ENCODE data around the gene SEMA3C.

DNA sequence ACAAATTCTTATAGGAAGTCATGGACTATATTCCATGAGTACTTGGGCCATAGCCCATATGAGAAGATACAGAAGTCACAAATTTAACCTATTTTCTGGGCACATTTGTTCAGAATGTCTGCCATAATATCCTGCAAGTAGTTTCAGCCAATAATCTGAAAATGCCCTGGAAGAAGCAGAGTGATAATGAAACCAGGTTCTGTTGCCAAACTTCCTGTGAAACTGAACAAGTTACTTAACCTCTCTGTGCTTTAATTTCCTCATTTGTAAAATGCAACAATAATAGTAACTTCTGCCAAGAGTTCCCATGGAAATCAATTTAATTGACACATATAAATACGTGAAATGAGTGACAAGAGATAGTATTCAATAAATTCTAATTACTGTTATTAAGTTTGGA is 88.8 kb downstream of the SEMA3C start:
- TF ChIP-seq POLR2A (IDR thresholded peaks at IDR 0.05) (no peak), POLR2AphosphoS5 (IDR thresholded peaks at IDR 0.05) (no peak), EP300 (IDR thresholded peaks at IDR 0.05) (no peak)
- TF ChIP-seq, protein P1, sequence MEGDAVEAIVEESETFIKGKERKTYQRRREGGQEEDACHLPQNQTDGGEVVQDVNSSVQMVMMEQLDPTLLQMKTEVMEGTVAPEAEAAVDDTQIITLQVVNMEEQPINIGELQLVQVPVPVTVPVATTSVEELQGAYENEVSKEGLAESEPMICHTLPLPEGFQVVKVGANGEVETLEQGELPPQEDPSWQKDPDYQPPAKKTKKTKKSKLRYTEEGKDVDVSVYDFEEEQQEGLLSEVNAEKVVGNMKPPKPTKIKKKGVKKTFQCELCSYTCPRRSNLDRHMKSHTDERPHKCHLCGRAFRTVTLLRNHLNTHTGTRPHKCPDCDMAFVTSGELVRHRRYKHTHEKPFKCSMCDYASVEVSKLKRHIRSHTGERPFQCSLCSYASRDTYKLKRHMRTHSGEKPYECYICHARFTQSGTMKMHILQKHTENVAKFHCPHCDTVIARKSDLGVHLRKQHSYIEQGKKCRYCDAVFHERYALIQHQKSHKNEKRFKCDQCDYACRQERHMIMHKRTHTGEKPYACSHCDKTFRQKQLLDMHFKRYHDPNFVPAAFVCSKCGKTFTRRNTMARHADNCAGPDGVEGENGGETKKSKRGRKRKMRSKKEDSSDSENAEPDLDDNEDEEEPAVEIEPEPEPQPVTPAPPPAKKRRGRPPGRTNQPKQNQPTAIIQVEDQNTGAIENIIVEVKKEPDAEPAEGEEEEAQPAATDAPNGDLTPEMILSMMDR (IDR thresholded peaks at IDR 0.05) = no peak

Data from upper lobe of left lung (tissue), 4 donors.